Daoy (cell line): Measurements from ENCODE around the gene TBCD. TPM values are rescaled to one million over a fixed set of nuclear protein-coding genes. Genes with fewer than 3 reads are reported as not detected.

ENCODE experiments used
- total RNA-seq: library from RNA; depleted of rRNA; stranded (reverse); fragments of >200 nt; shearing (Covaris generic); gene quantifications from 2 replicates; pipeline ENCODE4 v1.2.3, GENCODE V29; 2014; rRNA removed

TBCD gene
- total RNA-seq, 1 experiment from 2014 or later: 23.0 TPM

Other genes starting within 250 kb of the TBCD start
- 18.2 and 23.1 TPM in 2 replicates for gene FOXK2, start 232.3 kb upstream of the TBCD start, total RNA-seq
- gene WDR45B, start 103.6 kb upstream of the TBCD start, total RNA-seq: 93.1 and 109 TPM in 2 replicates
- gene RAB40B, start 53.4 kb upstream of the TBCD start, total RNA-seq: 1.5 and 3.2 TPM in 2 replicates
- gene FN3KRP, start 35.4 kb upstream of the TBCD start, total RNA-seq: 28.1 and 30.2 TPM in 2 replicates
- gene FN3K, start 16.4 kb upstream of the TBCD start, total RNA-seq: not detected in 2 replicates
- not detected in 2 replicates for gene ZNF750, start 88.0 kb downstream of the TBCD start, total RNA-seq